ENCODE data around the gene MLF2.
A peak's percentile ranks its signal among the peaks of the same experiment; 100 is the strongest.
"Not testable (repeated sequence)": the region's sequence is repeated elsewhere in the genome, so short reads cannot be mapped to it uniquely, and the experiment has no call there.

The MLF2 gene

DNA sequence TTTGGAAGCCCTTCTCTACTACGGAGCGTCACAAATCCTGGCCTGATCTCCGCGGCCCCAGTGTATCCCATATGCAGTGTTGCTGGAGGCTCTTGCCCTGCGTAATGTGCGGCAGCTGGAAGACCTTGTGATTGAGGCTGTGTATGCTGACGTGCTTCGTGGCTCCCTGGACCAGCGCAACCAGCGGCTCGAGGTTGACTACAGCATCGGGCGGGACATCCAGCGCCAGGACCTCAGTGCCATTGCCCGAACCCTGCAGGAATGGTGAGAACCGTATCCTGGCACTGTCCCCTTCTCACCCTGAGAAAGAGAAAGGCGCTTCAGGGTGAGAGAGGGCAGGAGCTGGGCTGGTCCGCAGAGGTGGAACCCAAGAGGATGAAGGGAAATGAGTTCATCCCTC, 23.8 kb downstream of the MLF2 start:
- no peak for DNase-seq

DNA sequence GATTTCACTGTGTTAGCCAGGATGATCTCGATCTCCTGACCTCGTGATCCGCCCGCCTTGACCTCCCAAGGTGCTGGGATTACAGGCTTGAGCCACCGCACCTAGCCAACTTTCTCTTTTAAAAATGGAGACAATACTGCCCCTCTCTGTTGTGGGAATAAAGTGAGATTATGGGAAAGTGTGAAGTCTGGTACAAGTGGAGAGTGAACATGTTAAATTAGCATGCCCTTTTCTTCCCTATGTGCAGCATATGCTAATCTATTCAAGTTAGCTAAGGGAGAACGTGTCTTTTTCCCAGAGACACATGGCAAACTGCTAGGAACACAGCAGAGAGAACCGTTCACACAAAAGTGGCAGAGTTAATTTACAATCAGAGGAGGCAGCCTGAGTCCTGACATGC, 27.6 kb downstream of the MLF2 start:
- DNase-seq = no peak

DNA sequence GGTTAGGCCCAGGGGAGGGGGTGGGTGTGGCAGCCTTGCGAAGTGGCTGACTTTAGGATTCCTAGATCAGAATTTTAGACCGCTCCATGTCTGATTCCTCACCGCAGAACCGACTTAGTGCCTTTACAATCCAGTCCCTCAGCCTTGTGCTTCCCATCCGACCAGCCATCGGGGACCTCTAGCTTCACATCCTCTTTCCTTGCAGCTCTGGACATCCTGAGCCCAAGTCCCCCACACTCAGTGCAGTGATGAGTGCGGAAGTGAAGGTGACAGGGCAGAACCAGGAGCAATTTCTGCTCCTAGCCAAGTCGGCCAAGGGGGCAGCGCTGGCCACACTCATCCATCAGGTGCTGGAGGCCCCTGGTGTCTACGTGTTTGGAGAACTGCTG, 28.5 kb downstream of the MLF2 start:
- DNase-seq = peak; percentile 60 to 66

DNA sequence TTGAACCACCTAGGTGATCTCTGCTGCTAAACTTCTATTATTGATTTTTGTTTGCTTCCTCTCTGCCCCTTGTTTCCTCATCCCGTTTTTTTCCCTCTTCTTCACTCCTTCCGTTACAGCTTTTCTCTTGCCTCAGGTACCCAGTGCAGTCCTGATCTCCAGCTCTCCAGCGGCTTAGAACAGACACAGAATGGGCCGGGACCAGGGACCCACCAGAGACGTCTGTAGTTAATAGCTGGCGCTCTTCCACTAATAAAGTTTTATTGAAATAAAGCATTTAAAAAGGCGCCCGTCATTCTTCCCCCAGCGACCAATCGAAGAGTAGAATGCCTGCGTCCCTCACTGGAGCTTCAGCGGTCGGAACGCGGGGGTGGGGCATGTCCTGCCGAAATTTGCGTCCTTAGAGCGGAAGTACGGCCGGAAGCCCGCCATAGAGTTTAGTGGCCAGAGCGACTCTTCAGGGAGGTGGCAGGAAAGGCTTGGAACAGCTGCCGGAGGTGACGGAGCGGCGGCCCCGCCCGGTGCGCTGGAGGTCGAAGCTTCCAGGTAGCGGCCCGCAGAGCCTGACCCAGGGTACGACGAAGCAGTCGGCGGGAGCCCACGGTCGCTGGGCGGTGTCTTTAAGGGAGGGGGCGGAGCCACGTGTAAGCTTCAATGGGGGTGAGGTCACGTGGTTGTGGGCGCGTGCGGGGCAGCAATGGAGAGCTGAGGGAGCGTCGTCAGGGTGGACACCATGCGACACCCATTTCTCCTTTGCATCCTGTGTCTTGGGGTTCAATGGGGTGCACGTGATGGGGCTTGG, 29.1 kb downstream of the MLF2 start, which contains the start of gene COPS7A:
COPS7A (plus strand) TSS at position 440 of the 802 bp plus-strand sequence. CDS start 611 bp downstream, outside the sequence.
- DNase-seq = peak; percentile 99 to 100

DNA sequence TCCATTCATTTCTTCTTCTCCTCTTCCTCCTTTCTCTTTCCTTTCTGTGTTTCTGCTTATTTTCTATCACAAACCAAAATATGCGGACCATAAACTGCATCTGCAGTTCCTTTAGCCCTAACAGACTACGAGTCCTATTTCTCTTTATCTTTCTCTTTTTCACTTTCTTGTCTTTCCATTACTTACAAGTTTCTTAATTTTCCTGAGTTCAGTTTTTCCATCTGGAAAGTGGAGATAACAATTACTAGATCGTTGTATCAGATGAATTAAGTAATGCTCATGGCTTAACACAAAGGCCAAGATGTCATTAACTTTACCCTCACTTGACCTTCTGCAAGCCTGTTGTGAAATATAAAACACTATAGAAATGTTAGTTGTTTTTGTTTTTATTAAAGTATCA, 30.1 kb downstream of the MLF2 start:
- peak in 1 of 2 donors; percentile 16 for DNase-seq

DNA sequence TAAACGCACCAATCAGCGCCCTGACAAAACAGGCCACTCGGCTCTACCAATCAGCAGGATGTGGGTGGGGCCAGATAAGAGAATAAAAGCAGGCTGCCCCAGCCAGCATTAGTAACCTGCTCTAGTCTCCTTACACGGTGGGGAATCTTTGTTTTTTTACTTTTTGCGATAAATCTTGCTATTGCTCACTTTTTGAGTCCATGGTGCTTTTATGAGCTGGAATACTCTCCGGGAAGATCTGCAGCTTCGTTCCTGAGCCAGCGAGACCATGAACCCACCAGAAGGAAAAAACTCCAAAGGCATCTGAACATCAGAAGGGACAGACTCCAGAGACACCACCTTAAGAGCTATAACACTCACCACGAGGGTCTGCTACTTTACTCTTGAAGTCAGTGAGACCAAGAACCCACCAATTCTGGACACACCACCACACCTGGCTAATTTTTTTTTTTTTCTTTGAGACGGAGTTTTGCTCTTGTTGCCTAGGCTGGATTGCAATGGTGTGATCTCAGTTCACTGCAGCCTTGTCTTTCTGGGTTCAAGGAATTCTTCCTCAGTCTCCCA, 36.0 kb downstream of the MLF2 start:
- DNase-seq = no peak

DNA sequence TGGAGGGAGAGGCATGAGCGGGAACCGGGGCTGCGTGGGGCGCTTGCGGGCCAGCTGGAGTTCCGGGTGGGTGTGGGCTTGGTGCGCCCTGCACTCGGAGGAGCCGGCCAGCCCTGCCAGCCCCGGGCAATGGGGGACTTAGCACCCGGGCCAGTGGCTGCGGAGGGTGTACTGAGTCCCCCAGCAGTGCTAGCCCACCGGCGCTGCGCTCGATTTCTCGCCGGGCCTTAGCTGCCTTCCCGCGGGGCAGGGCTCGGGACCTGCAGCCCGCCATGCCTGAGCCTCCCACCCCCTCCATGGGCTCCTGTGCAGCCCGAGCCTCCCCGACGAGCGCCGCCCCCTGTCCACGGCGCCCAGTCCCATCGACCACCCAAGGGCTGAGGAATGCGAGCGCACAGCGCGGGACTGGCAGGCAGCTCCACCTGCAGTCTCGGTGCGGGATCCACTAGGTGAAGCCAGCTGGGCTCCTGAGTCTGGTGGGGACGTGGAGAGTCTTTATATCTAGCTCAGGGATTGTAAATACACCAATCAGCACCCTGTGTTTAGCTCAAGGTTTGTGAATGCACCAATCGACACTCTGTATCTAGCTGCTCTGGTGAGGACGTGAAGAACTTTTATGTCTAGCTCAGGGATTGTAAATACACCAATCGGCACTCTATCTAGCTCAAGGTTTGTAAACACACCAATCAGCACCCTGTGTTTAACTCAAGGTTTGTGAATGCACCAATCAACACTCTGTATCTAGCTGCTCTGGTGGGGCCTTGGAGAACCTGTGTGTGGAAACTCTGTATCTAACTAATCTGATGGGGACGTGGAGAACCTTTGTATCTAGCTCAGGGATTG, 36.7 kb downstream of the MLF2 start:
- not testable (repeated sequence) for DNase-seq

DNA sequence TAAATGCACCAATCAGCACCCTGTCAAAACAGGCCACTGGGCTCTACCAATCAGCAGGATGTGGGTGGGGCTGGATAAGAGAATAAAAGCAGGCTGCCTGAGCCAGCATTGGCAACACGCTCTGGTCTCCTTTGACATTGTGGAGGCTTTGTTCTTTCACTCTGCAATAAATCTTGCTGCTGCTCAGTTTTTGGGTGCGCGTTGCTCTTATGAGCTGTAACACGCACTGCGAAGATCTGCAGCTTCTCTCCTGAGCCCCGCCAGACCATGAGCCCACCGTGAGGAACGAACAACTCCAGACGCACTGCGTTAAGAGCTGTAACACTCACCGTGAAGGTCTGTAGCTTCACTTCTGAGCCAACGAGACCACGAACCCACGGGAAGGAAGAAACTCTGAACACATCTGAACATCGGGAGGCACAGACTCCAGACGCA, 44.0 kb downstream of the MLF2 start:
- no peak for DNase-seq

DNA sequence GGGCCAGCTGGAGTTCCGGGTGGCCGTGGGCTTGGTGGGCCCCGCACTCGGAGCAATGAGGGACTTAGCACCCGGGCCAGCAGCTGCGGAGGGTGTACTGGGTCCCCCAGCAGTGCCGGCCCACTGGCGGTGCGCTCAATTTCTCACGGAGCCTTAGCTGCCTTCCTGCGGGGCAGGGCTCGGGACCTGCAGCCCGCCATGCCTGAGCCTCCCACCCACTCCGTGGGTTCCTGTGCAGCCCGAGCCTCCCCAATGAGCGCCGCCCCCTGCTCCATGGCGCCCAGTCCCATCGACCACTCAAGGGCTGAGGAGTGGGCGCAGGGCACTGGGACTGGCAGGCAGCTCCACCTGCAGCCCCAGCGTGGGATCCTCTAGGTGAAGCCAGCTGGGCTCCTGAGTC, 44.6 kb downstream of the MLF2 start:
- DNase-seq = not testable (repeated sequence)

DNA sequence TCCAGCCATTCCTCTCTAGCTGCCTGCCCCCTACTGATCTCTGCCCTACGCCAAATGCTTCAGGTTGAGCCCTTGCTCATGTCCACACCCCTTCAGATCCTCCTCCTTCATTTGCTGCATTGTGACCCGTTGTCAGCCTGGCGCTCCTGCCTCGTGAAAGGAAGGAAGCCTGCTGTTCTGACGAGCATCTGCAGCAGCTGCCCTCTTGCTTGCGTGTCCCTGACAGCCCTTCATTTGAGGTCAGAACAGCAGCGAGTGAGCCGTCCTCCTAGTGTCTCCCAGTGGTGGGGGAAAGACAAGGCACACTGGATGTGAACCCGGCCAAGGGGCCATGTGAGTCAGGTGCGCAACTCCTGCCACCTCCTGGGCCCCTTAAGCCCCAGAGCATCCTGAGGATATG, 49.3 kb downstream of the MLF2 start:
- peak in 1 of 2 donors; percentile 30 for DNase-seq

DNA sequence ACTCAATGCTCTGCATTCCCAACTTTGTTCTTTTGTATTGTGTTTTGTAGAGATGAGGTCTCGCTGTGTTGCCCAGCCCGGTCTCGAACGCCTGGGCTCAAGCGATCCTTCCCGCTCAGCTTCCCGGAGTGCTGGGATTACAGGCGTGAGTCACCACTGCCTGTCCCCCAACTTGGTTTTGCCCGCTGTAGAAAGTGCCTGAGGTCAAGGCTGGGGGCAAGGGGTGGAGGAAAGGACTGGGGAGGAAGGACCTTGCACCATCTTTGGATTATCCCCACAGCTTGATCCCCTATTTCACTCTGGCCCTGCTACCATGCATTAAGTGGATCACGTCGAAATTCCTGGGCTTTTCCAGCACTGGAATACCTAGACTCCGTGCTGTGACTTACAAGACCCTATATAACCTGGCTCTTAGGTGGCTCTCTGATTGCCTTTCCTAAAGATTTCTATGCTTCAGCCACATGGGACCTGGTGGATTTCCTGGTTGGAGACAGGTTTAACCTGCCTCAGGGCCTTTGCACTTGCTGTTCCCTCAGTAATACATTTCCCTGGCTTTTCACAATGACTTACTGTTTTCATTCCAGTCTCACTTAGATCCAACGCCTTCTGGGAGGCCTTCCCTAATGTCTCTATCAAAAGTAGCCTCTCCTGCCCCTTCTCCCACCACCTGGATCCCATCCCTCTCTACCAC, 51.7 kb downstream of the MLF2 start:
- DNase-seq = no peak

DNA sequence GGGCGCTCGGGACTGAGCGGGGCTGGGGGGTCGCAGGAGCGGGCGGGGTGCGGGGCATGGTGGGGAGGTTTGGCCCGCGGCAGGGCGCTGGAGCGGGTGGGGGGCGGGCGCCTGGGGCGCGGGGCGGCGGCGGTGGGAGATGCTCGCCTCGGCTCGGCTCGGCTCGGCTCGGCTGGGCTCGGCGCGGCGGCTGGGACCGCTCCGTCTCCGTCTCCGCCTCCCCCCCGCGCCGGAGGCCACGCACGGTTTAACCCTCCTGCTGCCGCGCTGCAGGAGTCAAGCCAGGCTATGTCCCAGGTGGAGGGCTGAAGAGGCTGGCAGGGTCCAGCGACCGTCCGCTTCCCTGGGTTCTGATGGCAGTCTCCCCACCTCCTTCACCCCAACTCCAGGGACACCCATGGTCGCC, 52.3 kb downstream of the MLF2 start, which contains the start of gene PIANP:
PIANP (minus strand) TSS at position 170 of the 406 bp plus-strand sequence. CDS start 2,754 bp downstream, outside the sequence.
- DNase-seq = no peak

DNA sequence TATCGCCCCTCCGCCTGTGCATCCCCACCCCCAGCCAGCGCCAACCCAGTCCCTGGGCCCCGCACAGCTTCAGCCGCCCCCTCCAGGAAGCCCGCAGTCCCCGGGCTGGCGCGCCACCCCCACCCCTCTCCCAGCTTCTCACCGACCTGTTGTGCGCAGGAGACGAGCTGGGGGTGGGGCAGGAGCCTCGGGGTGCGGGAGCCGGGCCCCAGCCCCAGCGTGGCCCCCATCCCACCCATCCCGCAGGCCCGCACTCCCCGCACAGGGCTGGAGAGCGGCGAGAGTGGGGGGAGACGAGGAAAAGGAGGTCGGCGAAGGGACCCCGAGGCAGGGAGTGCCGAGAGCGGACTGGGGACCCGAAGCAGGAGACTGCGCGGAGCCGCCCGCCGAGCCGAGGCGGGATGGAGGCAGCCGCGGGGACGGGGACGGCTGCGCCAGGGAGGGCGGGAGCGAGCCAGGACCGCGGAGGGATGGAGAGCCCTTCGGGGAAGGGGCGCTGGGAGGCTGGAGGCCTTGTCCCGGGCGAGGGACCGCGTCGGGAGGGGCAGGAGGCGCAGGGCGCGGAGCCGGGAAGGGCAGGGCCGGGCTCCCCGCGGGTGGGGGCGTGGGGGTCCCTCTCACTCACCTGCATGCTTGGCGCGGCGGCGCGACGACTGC, 52.8 kb downstream of the MLF2 start:
- DNase-seq = no peak

DNA sequence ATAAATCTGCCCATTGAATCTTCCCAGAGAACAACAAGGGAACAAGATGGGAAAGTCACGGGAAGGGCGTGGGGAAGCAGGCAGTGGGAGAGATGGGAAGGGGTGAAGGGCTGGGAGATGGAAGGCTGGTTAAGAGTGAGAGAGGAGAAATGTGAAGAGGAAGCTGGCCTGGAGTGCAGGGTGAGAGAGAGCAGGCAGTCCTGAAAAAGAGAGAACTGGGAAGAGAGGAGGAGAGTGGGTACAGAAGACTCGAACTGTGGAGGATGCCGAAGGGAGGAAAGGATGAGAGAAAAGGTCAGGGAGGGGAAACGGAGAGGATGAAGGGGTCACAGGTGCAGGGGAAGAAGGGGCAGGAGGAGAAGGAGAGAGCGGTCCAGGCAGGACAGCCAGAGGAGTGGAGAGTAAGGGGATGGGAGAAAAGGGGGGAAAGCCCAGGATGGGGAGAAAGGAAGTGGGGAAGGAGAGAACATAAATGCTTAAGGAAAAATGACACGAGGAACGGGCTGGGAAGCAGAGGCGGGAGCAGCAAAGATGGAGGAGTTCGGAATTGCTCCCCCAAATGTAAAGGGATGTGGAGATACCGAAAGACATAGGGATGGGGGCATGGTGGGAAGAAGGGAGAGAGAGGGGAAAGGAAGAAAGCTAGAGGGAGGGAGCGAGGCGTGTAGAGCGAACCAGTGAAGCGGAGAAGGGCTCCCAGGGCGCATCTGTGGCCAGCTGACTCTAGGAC, 53.5 kb downstream of the MLF2 start:
- DNase-seq = no peak

DNA sequence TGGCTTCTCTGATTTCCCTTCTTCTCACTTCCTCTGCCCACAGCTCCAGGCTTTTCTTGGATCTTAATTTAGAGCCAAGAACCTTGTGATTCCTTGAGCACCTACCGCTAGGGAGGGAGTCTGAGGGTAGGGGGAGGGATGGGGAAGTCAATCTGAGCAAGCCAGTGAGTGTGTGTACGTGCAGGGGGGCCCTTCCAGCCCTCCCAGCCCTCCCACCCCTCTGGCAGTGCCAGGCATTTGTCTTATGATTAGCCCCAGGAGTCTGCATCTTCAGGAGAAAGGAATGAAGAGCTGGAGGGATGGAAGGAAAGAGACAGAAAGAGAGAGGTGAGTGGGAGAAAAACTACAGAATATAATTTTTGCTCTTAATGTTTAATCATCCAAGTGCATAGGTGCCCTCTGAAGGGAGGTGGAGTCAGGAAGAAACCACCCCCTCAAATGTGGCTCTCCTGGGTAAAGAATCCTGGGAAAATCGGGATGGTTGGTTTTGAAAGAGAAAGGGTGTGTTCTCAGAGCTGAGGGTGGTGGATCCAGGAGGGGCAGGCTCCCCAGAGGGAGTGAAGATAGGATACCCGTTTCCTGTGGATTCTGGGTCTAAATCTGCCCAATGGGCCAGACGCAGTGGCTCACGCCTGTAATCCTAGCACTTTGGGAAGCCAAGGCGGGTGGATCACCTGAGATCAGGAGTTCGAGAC, 54.4 kb downstream of the MLF2 start:
- no peak for DNase-seq

Data from inflammatory macrophage (primary cell).